HL-60 (cell line): ENCODE measurements around the gene IFI6.

Experiments used
- DNase-seq, 2 experiments: peaks; one replicate each; pipeline ENCODE4 v3.0.0-alpha.2; 2010 to 2020; ENCODE audit warnings: low read depth in 1 of 2, low spot score in 1 of 2
- H3K27ac ChIP-seq: fragments of 250-450 bp; sonication (Bioruptor Pico); replicated peaks from 2 replicates; pipeline ENCODE4 v1.5.1; 2020; ENCODE audit warnings: mild to moderate bottlenecking, moderate library complexity
- H3K27me3 ChIP-seq: fragments of 250-450 bp; sonication (Bioruptor Pico); 2 replicates; pipeline ENCODE4 v1.5.1; 2021; ENCODE audit warnings: mild to moderate bottlenecking, moderate library complexity; ENCODE audit not compliant: insufficient read depth, poor library complexity, severe bottlenecking
- H3K4me3 ChIP-seq: replicated peaks from 2 replicates; pipeline ENCODE4 v1.5.1; 2011; ENCODE audit warnings: mild to moderate bottlenecking, control low read depth, low read length; ENCODE audit not compliant: insufficient read depth
- GABPA ChIP-seq: IDR thresholded peaks from 2 replicates; pipeline ENCODE4 v1.6.1; 2012; ENCODE audit warnings: low read depth
- POLR2AphosphoS5 ChIP-seq: IDR thresholded peaks from 2 replicates; pipeline ENCODE4 v1.6.1; 2012; ENCODE audit warnings: low read depth
- REST ChIP-seq: IDR thresholded peaks from 2 replicates; pipeline ENCODE4 v1.6.1; 2012; ENCODE audit warnings: low read depth; ENCODE audit not compliant: insufficient replicate concordance
- SPI1 ChIP-seq: IDR thresholded peaks from 2 replicates; pipeline ENCODE4 v1.6.1; 2012; ENCODE audit warnings: low read depth, mild to moderate bottlenecking, borderline replicate concordance
- TF ChIP-seq, protein P1 (sequence below): IDR thresholded peaks from one replicate; pipeline ENCODE4 v1.5.1; 2011; ENCODE audit warnings: low read length, control low read depth, inconsistent platforms; ENCODE audit not compliant: insufficient read depth

The IFI6 gene

GRCh38 chr1:27618341-27619082 lies 53.5 kb downstream of the IFI6 start:
- Histone ChIP-seq H3K27ac (peak overlapping the region; percentile 91), H3K4me3 (no peak overlapping the region), H3K27me3 (no peaks in the 10 kb centered on the region)
- peak; percentile 86 to 94 for DNase-seq
- TF ChIP-seq REST (no peak), GABPA (no peak; the same call in 1 of the 2 replicates), POLR2AphosphoS5 (peak; percentile 70), SPI1 (peak; percentile 61; the same call in 1 of the 2 replicates)
- TF ChIP-seq, protein P1, sequence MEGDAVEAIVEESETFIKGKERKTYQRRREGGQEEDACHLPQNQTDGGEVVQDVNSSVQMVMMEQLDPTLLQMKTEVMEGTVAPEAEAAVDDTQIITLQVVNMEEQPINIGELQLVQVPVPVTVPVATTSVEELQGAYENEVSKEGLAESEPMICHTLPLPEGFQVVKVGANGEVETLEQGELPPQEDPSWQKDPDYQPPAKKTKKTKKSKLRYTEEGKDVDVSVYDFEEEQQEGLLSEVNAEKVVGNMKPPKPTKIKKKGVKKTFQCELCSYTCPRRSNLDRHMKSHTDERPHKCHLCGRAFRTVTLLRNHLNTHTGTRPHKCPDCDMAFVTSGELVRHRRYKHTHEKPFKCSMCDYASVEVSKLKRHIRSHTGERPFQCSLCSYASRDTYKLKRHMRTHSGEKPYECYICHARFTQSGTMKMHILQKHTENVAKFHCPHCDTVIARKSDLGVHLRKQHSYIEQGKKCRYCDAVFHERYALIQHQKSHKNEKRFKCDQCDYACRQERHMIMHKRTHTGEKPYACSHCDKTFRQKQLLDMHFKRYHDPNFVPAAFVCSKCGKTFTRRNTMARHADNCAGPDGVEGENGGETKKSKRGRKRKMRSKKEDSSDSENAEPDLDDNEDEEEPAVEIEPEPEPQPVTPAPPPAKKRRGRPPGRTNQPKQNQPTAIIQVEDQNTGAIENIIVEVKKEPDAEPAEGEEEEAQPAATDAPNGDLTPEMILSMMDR, result no peak

DNA sequence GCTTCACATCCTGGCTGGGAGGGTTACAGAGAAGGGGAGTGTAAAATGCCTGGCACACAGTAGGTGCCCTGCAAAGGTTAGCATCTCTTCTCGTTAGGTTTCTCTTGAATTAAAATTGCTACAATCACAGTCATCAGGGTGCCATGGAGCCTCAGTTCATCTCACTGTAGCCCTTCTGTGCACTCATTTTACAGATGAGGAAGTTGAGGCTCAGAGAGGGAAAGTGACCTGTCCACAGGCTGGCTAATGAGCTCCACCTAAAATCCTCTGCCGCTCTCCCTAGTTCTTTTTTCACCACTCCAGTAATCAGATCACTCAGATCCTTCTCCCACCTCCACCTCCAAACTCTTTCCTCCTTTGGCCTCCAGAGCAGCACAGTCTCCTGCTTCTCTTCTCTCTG lies 54.6 kb downstream of the IFI6 start:
- no peaks in the 10 kb centered on the region for H3K27me3 ChIP-seq
- peak overlapping the region; percentile 91 for H3K27ac ChIP-seq
- no peak for DNase-seq
- TF ChIP-seq POLR2AphosphoS5 (no peak), REST (no peak), SPI1 (no peak), GABPA (no peak)
- TF ChIP-seq, protein P1, result no peak
- no peak overlapping the region for H3K4me3 ChIP-seq

GRCh38 chr1:27616441-27616840 lies 55.6 kb downstream of the IFI6 start:
- TF ChIP-seq SPI1 (no peak), POLR2AphosphoS5 (no peak), GABPA (no peak), REST (no peak)
- TF ChIP-seq, protein P1, result no peak
- Histone ChIP-seq H3K27me3 (no peaks in the 10 kb centered on the region), H3K27ac (no peak overlapping the region; the same call in 1 of the 2 replicates), H3K4me3 (no peak overlapping the region)
- DNase-seq, result no peak
